ENCODE results near the gene CUL1. TPM values are rescaled to one million over a fixed set of nuclear protein-coding genes. Genes with fewer than 3 reads are reported as not detected.

CUL1 gene
- total and polyA plus RNA-seq, 4 donors, result 22.9 to 56.5 (median 32.8) TPM

GRCh38 chr7:148835854-148836253, 137.2 kb downstream of the CUL1 start:
- Histone ChIP-seq H3K27ac (ENCODE audit: low read depth in 1 of 2, low read length in 1 of 2) (no peak overlapping the region), H3K9ac (ENCODE audit: insufficient read depth in 1 of 2, low read length in 2 of 2) (no peak overlapping the region), H3K4me3 (no peak overlapping the region), H3K36me3 (ENCODE audit: control insufficient read depth in 4 of 4, insufficient read depth in 4 of 4, low read length in 4 of 4) (peaks cover 0 to 3% (median 0%) of the 10 kb centered on the region in 4 donors), H3K27me3 (ENCODE audit: control insufficient read depth in 3 of 3, insufficient read depth in 3 of 3, low read length in 2 of 3) (no peaks in the 10 kb centered on the region), H3K9me3 (ENCODE audit: control insufficient read depth in 4 of 4, insufficient read depth in 3 of 4, low read length in 3 of 4) (no peaks in the 10 kb centered on the region), H3K4me1 (ENCODE audit: control insufficient read depth in 5 of 5, insufficient read depth in 5 of 5, low read length in 5 of 5) (no peaks in the 10 kb centered on the region)
- 97 to 98% methylated on average over 4 of the region's 4 CpGs for WGBS, 2 donors
- no peak for TF ChIP-seq CTCF (IDR thresholded peaks at IDR 0.05; ENCODE audit: control extremely low read depth, extremely low read depth)
- ATAC-seq (ENCODE audit: insufficient read depth, low FRiP score) (no peak), DNase-seq (no peak)

DNA sequence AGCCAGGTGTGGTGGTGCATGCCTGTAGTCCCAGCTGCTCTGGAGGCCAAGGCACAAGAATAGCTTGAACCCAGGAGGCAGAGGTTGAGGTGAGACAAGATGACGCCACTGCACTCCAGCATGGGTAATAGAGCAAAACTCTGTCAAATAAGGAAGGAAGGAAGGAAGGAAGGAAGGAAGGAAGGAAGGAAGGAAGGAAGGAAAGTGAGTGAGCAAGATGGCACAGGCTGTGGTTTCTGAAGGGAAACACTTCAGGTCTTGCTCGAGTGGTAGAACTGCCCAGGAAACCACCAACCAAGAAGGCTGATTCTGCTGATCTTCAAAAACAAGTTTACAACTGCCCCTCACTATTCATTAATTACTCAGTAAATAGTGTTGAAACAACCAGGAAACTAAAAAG, 140.2 kb downstream of the CUL1 start:
- TF ChIP-seq CTCF (IDR thresholded peaks at IDR 0.05; ENCODE audit: control extremely low read depth, extremely low read depth), result no peak
- H3K9ac ChIP-seq (ENCODE audit: insufficient read depth in 1 of 2, low read length in 2 of 2), result no peak overlapping the region
- ATAC-seq (ENCODE audit: insufficient read depth, low FRiP score), result no peak
- no peak overlapping the region for H3K27ac ChIP-seq (ENCODE audit: low read depth in 1 of 2, low read length in 1 of 2)
- no peaks in the 10 kb centered on the region for H3K9me3 ChIP-seq (ENCODE audit: control insufficient read depth in 4 of 4, insufficient read depth in 3 of 4, low read length in 3 of 4)
- H3K27me3 ChIP-seq (ENCODE audit: control insufficient read depth in 3 of 3, insufficient read depth in 3 of 3, low read length in 2 of 3), result no peaks in the 10 kb centered on the region
- peaks cover 0 to 3% (median 0%) of the 10 kb centered on the region in 4 donors for H3K36me3 ChIP-seq (ENCODE audit: control insufficient read depth in 4 of 4, insufficient read depth in 4 of 4, low read length in 4 of 4)
- 46 to 49% methylated on average over 2 of the region's 2 CpGs for WGBS, 2 donors
- peaks cover 0 to 2% (median 0%) of the 10 kb centered on the region in 5 donors for H3K4me1 ChIP-seq (ENCODE audit: control insufficient read depth in 5 of 5, insufficient read depth in 5 of 5, low read length in 5 of 5)
- no peak for DNase-seq
- H3K4me3 ChIP-seq, result no peak overlapping the region

DNA sequence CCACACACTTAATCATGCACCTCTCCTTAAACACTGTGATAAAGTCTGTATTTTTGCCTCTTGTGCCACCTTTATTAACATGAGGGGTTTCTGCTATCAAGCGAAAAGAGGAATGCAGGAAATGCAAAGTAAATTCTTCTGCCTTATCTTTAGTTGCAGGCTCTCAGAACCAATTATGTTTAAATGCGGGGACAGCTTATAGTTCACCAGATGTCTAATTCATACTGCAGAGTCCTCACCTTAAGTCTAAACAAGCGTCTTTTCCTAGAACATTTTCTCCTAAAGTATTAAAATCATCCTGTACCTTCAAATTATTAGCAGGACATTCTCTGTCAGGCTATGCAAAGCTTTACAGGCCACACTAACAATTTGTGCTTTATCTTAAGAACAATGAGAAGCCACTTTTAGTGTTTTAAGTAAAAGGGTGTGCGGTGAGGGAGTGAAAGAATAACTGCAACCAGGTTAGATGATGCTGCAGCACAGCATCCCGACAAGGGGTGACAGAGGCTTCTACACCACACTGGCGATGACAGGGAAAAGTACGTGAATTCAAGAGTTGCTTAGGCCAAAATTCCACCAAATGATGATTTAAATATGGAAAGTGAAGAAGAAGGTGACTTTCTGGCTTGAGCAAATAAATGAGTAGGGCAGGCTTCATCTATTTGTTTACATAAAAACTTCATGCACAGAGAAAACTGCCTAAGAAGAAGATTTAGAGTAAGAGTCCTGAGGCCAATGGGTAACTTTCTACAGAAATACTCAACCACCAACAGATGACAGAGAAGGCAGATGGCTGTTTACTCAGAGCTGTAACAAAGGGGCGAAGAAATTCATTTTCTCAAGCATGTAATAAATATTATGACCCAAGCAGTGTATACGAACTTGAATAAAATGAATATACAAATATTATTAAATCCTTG, 149.4 kb downstream of the CUL1 start:
- no peaks in the 10 kb centered on the region for H3K36me3 ChIP-seq (ENCODE audit: control insufficient read depth in 4 of 4, insufficient read depth in 4 of 4, low read length in 4 of 4)
- no peak for ATAC-seq (ENCODE audit: insufficient read depth, low FRiP score)
- H3K4me1 ChIP-seq (ENCODE audit: control insufficient read depth in 5 of 5, insufficient read depth in 5 of 5, low read length in 5 of 5), result peaks cover 0 to 20% (median 12%) of the 10 kb centered on the region in 5 donors
- WGBS, 2 donors, result 74 to 77% methylated on average over 9 of the region's 9 CpGs
- H3K27ac ChIP-seq (ENCODE audit: low read depth in 1 of 2, low read length in 1 of 2), result no peak overlapping the region
- no peak for DNase-seq
- no peak for TF ChIP-seq CTCF (IDR thresholded peaks at IDR 0.05; ENCODE audit: control extremely low read depth, extremely low read depth)
- H3K27me3 ChIP-seq (ENCODE audit: control insufficient read depth in 3 of 3, insufficient read depth in 3 of 3, low read length in 2 of 3), result no peaks in the 10 kb centered on the region
- no peaks in the 10 kb centered on the region for H3K9me3 ChIP-seq (ENCODE audit: control insufficient read depth in 4 of 4, insufficient read depth in 3 of 4, low read length in 3 of 4)
- H3K9ac ChIP-seq (ENCODE audit: insufficient read depth in 1 of 2, low read length in 2 of 2), result no peak overlapping the region
- H3K4me3 ChIP-seq, result no peak overlapping the region
